B cell (primary cell): ENCODE results near the gene EPHB4.

Source experiments
- EZH2 ChIP-seq: IDR thresholded peaks from 2 replicates; pipeline ENCODE4 v1.6.1; 2012; ENCODE audit warnings: borderline replicate concordance, low read depth, mild to moderate bottlenecking, moderate library complexity, low read length; ENCODE audit not compliant: insufficient read depth, poor library complexity, severe bottlenecking
- TF ChIP-seq, protein P1 (sequence below): fragments of 200-600 bp; IDR thresholded peaks from one replicate; pipeline ENCODE4 v1.8.0; 2022; ENCODE audit warnings: antibody characterized with exemption, mild to moderate bottlenecking

DNA sequence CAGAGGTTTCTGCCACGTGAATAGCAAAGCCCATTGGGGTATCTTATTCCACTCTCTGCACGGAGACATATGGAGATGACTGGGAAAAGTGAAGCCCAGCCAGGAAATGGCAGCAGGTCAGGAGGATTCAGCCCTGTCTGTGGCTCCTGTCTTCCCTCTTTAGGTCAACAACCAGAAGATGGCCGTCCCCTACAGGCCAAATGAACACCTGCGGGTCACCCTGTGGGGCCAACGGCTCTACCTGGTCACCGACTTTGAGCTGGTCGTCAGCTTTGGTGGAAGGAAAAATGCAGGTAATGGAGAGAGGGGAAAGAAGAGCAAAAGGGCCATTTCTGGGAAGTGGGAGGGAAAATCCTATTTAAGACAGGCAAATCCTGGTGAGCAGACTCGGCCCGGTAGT, 38.3 kb downstream of the EPHB4 start:
- TF ChIP-seq, protein P1, sequence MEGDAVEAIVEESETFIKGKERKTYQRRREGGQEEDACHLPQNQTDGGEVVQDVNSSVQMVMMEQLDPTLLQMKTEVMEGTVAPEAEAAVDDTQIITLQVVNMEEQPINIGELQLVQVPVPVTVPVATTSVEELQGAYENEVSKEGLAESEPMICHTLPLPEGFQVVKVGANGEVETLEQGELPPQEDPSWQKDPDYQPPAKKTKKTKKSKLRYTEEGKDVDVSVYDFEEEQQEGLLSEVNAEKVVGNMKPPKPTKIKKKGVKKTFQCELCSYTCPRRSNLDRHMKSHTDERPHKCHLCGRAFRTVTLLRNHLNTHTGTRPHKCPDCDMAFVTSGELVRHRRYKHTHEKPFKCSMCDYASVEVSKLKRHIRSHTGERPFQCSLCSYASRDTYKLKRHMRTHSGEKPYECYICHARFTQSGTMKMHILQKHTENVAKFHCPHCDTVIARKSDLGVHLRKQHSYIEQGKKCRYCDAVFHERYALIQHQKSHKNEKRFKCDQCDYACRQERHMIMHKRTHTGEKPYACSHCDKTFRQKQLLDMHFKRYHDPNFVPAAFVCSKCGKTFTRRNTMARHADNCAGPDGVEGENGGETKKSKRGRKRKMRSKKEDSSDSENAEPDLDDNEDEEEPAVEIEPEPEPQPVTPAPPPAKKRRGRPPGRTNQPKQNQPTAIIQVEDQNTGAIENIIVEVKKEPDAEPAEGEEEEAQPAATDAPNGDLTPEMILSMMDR, result no peak
- TF ChIP-seq EZH2, result no peak
